Loucy (cell line): ENCODE data around the gene PRPS1.
"Not testable (repeated sequence)": the region's sequence is repeated elsewhere in the genome, so short reads cannot be mapped to it uniquely, and the experiment has no call there.

ENCODE experiments used
- H2AFZ ChIP-seq: fragments of 200-600 bp; sonication (generic); 2 replicates; pipeline ENCODE4 v1.6.0; 2016; ENCODE audit warnings: antibody characterized with exemption, mild to moderate bottlenecking, low read length, moderate library complexity
- H3F3A ChIP-seq: fragments of 200-600 bp; 2 replicates; pipeline ENCODE4 v1.6.0; 2016; ENCODE audit warnings: antibody characterized with exemption, low read depth, mild to moderate bottlenecking
- H3K27me3 ChIP-seq: fragments of 200-600 bp; sonication (generic); 2 replicates; pipeline ENCODE4 v1.6.1; 2014; ENCODE audit warnings: low read length, mild to moderate bottlenecking; ENCODE audit not compliant: insufficient read depth, poor library complexity, severe bottlenecking
- H3K36me3 ChIP-seq: fragments of 200-600 bp; sonication (generic); 2 replicates; pipeline ENCODE4 v1.6.1; 2016; ENCODE audit warnings: low read length; ENCODE audit not compliant: insufficient read depth
- H3K4me1 ChIP-seq: fragments of 200-600 bp; sonication (generic); 2 replicates; pipeline ENCODE4 v1.5.1; 2014; ENCODE audit warnings: low read length, mild to moderate bottlenecking; ENCODE audit not compliant: insufficient read depth, poor library complexity, severe bottlenecking
- H3K4me2 ChIP-seq: fragments of 200-600 bp; sonication (generic); 2 replicates; pipeline ENCODE4 v1.6.0; 2014; ENCODE audit warnings: antibody characterized with exemption, low read length, low read depth, mild to moderate bottlenecking; ENCODE audit not compliant: poor library complexity, severe bottlenecking
- H3K4me3 ChIP-seq: fragments of 200-600 bp; sonication (generic); 2 replicates; pipeline ENCODE4 v1.5.1; 2014; ENCODE audit warnings: low read length, mild to moderate bottlenecking, mixed read lengths; ENCODE audit not compliant: poor library complexity, severe bottlenecking
- H3K79me2 ChIP-seq: fragments of 200-600 bp; sonication (generic); 2 replicates; pipeline ENCODE4 v1.6.1; 2014; ENCODE audit warnings: low read length; ENCODE audit not compliant: insufficient read depth
- H3K9ac ChIP-seq: fragments of 200-600 bp; sonication (generic); 2 replicates; pipeline ENCODE4 v1.6.0; 2014; ENCODE audit warnings: mild to moderate bottlenecking, low read depth, low read length, moderate library complexity; ENCODE audit not compliant: poor library complexity, severe bottlenecking
- H3K9me2 ChIP-seq: fragments of 200-600 bp; sonication (generic); replicated peaks from 2 replicates; pipeline ENCODE4 v1.6.1; 2016; ENCODE audit warnings: low read depth, low read length, mixed read lengths
- H3K9me3 ChIP-seq: fragments of 200-600 bp; sonication (generic); 2 replicates; pipeline ENCODE4 v1.6.1; 2014; ENCODE audit warnings: mild to moderate bottlenecking, antibody characterized with exemption, low read length, low read depth; ENCODE audit not compliant: insufficient read depth
- H4K20me1 ChIP-seq: fragments of 200-600 bp; sonication (generic); 2 replicates; pipeline ENCODE4 v1.6.0; 2014; ENCODE audit warnings: antibody characterized with exemption, low read length, mild to moderate bottlenecking; ENCODE audit not compliant: insufficient read depth, poor library complexity, severe bottlenecking
- EZH2phosphoT487 ChIP-seq: fragments of 200-600 bp; IDR thresholded peaks from 2 replicates; pipeline ENCODE4 v1.6.1; 2018; ENCODE audit warnings: antibody characterized with exemption, mild to moderate bottlenecking, moderate library complexity, borderline replicate concordance
- TF ChIP-seq, protein P1 (sequence below): fragments of 200-600 bp; sonication (generic); conservative IDR thresholded peaks from 2 replicates; pipeline ENCODE4 v1.5.1; 2014; ENCODE audit warnings: mild to moderate bottlenecking, antibody characterized with exemption, low read length

The PRPS1 gene

DNA sequence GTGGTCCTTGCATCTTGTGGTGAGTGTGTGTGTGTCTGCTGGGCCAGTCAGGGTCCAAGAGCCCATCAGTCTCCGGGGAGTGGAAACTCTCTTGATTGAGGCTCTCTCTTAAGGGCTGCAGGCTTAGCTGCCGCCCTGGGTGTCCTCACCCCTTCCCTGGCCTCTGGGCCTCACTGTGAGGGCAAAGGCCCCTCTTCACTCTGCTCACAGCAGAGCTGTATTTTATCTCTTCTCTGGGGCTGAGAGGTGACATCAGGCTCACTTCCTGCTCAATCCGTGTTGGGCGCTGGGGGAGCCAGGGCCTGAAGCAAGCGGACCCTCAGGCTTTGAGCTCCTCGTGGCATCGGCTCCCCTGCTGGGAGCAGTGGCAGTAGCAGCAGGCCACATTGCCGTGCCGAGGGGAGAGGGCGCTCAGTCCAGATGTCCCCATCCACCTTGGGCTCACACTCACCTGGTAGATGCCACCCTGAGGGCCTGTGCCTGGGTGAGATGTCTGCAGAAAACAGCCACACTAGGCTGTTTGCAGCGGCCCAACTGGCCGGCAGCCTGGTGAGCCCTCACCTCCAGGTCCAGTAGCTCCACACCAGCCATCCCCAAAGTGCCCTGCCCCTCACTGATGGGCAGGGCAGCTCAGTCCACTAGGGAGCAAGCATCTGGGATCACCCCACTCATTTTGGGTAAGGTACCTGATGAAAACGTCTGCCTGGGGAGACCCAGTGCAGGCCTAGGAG, 24.7 kb upstream of the PRPS1 start:
- Histone ChIP-seq H3K4me1 (no peaks in the 10 kb centered on the region), H3F3A (no peaks in the 10 kb centered on the region), H3K4me2 (no peak overlapping the region), H4K20me1 (no peaks in the 10 kb centered on the region), H3K27me3 (no peaks in the 10 kb centered on the region), H3K36me3 (no peaks in the 10 kb centered on the region), H3K9me2 (no peaks in the 10 kb centered on the region), H3K9ac (no peak overlapping the region), H3K79me2 (no peaks in the 10 kb centered on the region), H3K4me3 (no peak overlapping the region), H2AFZ (no peak overlapping the region), H3K9me3 (no peaks in the 10 kb centered on the region)
- TF ChIP-seq, protein P1, sequence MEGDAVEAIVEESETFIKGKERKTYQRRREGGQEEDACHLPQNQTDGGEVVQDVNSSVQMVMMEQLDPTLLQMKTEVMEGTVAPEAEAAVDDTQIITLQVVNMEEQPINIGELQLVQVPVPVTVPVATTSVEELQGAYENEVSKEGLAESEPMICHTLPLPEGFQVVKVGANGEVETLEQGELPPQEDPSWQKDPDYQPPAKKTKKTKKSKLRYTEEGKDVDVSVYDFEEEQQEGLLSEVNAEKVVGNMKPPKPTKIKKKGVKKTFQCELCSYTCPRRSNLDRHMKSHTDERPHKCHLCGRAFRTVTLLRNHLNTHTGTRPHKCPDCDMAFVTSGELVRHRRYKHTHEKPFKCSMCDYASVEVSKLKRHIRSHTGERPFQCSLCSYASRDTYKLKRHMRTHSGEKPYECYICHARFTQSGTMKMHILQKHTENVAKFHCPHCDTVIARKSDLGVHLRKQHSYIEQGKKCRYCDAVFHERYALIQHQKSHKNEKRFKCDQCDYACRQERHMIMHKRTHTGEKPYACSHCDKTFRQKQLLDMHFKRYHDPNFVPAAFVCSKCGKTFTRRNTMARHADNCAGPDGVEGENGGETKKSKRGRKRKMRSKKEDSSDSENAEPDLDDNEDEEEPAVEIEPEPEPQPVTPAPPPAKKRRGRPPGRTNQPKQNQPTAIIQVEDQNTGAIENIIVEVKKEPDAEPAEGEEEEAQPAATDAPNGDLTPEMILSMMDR: no peak
- no peak for TF ChIP-seq EZH2phosphoT487

DNA sequence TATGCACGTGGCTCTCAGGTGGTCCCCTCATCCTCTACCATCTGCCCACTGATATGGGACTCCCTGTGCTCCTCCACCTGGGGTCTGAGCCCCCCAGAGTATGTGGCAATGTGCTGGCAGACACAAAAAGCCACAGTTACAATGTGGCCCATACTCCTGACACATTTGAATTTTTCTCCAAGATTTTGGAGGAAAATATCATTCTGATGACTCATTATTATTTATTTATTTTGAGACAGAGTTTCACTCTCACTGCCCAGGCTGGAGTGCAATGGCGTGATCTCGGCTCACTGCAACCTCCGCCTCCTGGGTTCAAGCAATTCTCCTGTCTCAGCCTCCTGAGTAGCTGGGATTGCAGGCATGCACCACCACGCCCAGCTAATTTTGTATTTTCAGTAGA, 19.2 kb upstream of the PRPS1 start:
- H3K4me3 ChIP-seq, H3K9me3 ChIP-seq, H3K36me3 ChIP-seq, H3F3A ChIP-seq, H3K4me2 ChIP-seq, H2AFZ ChIP-seq, H3K9me2 ChIP-seq, H3K27me3 ChIP-seq, H3K79me2 ChIP-seq, H3K9ac ChIP-seq, H4K20me1 ChIP-seq, H3K4me1 ChIP-seq: not testable (repeated sequence)

DNA sequence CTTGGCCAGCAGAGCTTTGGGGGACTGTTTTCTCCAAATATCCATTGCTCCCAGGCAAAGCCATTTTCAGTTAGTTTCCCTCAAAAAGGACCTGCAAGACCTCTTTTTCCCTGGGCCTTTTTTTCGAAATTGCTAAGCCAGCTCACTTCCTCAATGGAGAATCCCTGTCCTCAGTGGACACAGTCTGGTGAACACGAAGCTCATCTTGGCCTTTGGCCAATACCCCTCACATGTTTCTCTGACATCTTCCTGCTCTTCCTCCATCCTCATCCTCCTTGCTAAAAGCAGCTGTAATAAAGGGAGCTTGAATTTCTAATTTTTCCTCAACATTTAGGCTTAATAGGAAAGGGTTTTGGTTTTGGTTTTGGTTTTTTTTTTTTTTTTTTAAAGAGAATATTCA, 17.6 kb upstream of the PRPS1 start:
- Histone ChIP-seq H3F3A (no peaks in the 10 kb centered on the region), H3K27me3 (no peaks in the 10 kb centered on the region), H3K4me3 (no peak overlapping the region), H3K9me2 (no peaks in the 10 kb centered on the region), H3K9me3 (no peaks in the 10 kb centered on the region), H3K79me2 (no peaks in the 10 kb centered on the region), H3K4me1 (no peaks in the 10 kb centered on the region), H2AFZ (no peak overlapping the region), H4K20me1 (no peaks in the 10 kb centered on the region), H3K9ac (no peak overlapping the region), H3K36me3 (no peaks in the 10 kb centered on the region), H3K4me2 (no peak overlapping the region)
- no peak for TF ChIP-seq EZH2phosphoT487
- TF ChIP-seq, protein P1: no peak

DNA sequence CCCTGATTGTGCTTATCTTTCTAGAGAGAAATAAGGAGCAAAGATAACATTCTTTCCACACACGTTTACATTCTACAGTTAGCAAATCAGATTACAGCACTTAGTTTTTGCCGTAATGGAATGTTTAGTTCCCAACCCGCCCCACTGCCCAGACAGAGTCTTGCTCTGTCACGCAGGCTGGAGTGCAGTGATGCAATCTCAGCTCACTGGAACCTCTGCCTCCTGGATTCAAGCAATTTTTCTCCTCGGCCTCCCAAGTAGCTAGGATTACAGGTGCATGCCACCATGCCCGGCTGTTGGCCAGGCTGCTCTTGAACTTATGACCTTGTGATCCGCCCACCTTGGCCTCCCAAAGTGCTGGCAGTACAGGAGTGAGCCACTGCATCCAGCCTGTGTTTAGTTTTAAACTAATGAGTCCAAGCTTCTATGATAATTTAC, 8.4 kb upstream of the PRPS1 start:
- Histone ChIP-seq H3K4me1 (no peaks in the 10 kb centered on the region), H3K36me3 (no peaks in the 10 kb centered on the region), H3K79me2 (no peaks in the 10 kb centered on the region), H4K20me1 (no peaks in the 10 kb centered on the region), H3K9me3 (no peaks in the 10 kb centered on the region), H2AFZ (no peak overlapping the region), H3F3A (no peaks in the 10 kb centered on the region), H3K27me3 (no peaks in the 10 kb centered on the region), H3K9ac (no peak overlapping the region), H3K4me2 (no peak overlapping the region), H3K9me2 (no peaks in the 10 kb centered on the region), H3K4me3 (no peak overlapping the region)
- TF ChIP-seq EZH2phosphoT487: no peak
- TF ChIP-seq, protein P1: no peak
